HG03460 (cell line): ENCODE data around the gene RXRB.
"Not testable (repeated sequence)": the region's sequence is repeated elsewhere in the genome, so short reads cannot be mapped to it uniquely, and the experiment has no call there.

ENCODE experiments used
- ATAC-seq: cut with Tn5 transposase; IDR thresholded peaks from one replicate; pipeline ENCODE4 v1.9.1; 2021; ENCODE audit not compliant: unreplicated experiment

RXRB gene

GRCh38 chr6:33164665-33165373, 35.6 kb downstream of the RXRB start:
- no peak for ATAC-seq

- ATAC-seq, result no peak
Observed at GRCh38 chr6:33164176-33164575, 36.3 kb downstream of the RXRB start.

- ATAC-seq, result no peak
Observed at GRCh38 chr6:33163540-33163939, 36.9 kb downstream of the RXRB start.

- no peak for ATAC-seq
Observed at GRCh38 chr6:33161354-33162331, 38.8 kb downstream of the RXRB start.

DNA sequence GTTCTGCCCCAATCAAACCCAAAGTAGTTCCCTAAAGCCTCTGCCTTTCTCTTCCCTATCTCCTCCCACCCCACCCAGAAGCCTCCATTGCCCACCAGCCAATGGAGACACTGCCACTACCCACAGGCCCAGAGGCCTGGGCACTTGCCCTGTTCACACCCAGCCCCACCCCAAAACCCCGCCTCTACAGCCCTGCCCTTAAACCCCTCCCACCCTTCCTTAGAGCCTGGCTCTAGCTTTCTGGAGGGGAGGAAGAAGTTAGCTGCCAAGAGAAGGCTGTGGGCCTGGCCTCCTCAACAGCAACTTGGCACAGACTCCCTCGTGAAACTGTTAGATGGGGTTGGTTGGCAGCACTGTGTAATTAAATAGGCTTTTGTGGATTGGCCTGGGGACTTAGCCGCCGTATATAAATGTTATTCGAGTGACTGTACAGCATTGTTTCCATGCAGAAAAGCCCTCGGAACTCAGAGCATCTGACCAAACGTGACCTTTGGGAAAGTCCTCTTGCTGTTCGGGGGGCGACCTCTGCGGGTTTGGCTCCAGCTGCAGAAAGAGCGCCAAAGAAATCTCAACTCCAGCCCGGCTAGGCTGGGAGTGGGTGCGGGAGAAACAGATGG, 39.6 kb downstream of the RXRB start:
- ATAC-seq, result no peak

- ATAC-seq, result no peak
Observed at GRCh38 chr6:33160096-33160495, 40.4 kb downstream of the RXRB start.

- no peak for ATAC-seq
Observed at GRCh38 chr6:33156964-33157363, 43.5 kb downstream of the RXRB start.

GRCh38 chr6:33156561-33156960, 43.9 kb downstream of the RXRB start:
- ATAC-seq, result no peak

DNA sequence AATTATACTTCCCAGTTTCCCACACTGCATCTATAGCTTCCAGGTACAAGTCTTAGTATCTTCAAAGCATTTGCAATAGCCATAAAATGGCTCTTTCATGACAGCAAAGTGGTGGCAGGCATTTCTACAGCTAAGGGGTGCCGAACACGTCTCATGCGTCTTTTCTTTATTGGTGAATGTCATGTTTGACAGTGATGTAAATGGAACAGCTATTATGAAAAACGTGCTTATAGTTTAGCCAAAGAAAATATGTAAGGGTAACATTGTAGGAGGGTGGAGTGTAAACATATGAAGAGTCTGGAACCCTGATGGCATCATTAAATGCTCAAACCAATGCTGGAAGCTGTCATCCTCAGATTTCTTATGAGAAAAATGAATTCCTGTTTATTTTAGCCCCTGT, 46.1 kb downstream of the RXRB start:
- no peak for ATAC-seq

DNA sequence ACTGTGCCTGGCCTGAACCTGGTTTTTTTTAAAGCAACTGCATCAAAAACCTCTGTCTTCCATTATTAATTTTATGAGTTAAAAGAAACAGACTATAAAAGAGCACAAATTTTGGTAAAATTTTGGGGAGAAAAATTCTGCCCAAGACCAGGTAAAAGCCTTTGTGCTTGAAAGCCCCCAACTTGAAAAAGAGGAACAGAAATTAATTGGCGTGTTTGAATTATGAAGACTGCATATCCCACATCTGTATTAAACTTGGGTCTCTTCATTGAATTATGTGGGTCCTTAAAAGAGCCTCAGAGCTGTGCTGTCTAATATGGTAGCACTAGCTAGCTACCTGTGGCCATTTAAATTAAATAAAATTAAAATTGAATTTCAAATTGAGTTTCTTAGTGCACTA, 49.4 kb downstream of the RXRB start:
- no peak for ATAC-seq

GRCh38 chr6:33150560-33150959, 49.9 kb downstream of the RXRB start:
- ATAC-seq, result not testable (repeated sequence)

GRCh38 chr6:33147807-33148666, 52.4 kb downstream of the RXRB start:
- no peak for ATAC-seq

DNA sequence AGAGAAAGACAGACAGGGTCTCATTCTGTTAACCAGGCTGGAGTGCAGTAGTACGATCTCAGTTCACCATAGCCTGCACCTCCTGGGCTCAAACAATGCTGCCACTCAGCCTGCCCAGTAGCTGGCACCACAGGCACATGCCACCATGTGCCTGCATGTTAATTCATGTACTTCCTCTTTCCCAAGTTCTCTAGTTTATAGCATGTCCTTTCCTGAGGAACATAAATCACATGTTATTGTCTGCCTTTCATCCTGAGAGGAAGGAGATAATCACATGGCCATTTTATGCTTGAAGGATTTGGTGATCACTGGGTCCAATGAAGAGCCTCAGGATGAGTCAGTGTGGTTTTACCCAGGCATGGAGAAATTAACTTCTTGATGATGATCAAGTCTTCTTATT, 56.1 kb downstream of the RXRB start:
- ATAC-seq, result no peak
